Lower leg skin (tissue), 4 donors: ENCODE measurements around the gene MXI1. TPM values are rescaled to one million over a fixed set of nuclear protein-coding genes. Genes with fewer than 3 reads are reported as not detected.

Source experiments
- DNase-seq, 2 donors: peaks; one replicate each; pipeline ENCODE4 v3.0.0-alpha.2; 2019; ENCODE audit warnings: low spot score in 2 of 2
- H3K4me3 ChIP-seq: fragments of 200-600 bp; sonication (generic); 2 replicates; pipeline ENCODE4 v1.5.1; 2017; ENCODE audit warnings: mild to moderate bottlenecking, low read depth; ENCODE audit not compliant: poor library complexity, severe bottlenecking
- CTCF ChIP-seq, 3 donors: fragments of 450-650 bp; IDR thresholded peaks; one replicate each; pipeline ENCODE4 v1.5.1; 2016; ENCODE audit warnings: antibody characterized with exemption in 3 of 3, mild to moderate bottlenecking in 3 of 3, moderate library complexity in 2 of 3
- POLR2A ChIP-seq, 2 donors: fragments of 450-650 bp; IDR thresholded peaks; one replicate each; pipeline ENCODE4 v1.6.1; 2016 to 2017; ENCODE audit warnings: antibody characterized with exemption in 2 of 2, mild to moderate bottlenecking in 1 of 2, moderate library complexity in 1 of 2
- WGBS, 2 donors: methylation state at CpG; one replicate each; pipeline ENCODE4 v1.1.5; 2018; 5-methylcytosine and 5-hydroxymethylcytosine counted together
- intact Hi-C: fragments of 100-400 bp; cut with DNase I; formaldehyde crosslinking; loops from one replicate; pipeline ENCODE4 v1.15.0; 2023; ENCODE audit warnings: low total_unique reads
- total RNA-seq, 4 donors: library from RNA; depleted of rRNA; stranded (reverse); fragments of >200 nt; gene quantifications; one replicate each; pipeline ENCODE4 v1.1.0, GENCODE V29; 2016

The MXI1 gene
- total RNA-seq, 4 donors from 2014 or later = 83.9 to 112 (median 99.3) TPM

- peak in 1 of 2 donors; percentile 42 for DNase-seq
- 90 to 91% methylated on average over 2 of the region's 2 CpGs for WGBS, 2 donors
- intact Hi-C loops = no loop called here
- no peak overlapping the region for H3K4me3 ChIP-seq
- TF ChIP-seq POLR2A (IDR thresholded peaks at IDR 0.05) (no peak), CTCF (IDR thresholded peaks at IDR 0.05) (no peak)
Measured at GRCh38 chr10:110175406-110175805, 32.0 kb upstream of the MXI1 start.

- intact Hi-C loops = no loop called here
- DNase-seq = peak in 1 of 2 donors; percentile 62
- TF ChIP-seq POLR2A (IDR thresholded peaks at IDR 0.05) (no peak), CTCF (IDR thresholded peaks at IDR 0.05) (no peak)
- 53 to 59% methylated on average over 18 to 19 of the region's 19 CpGs for WGBS, 2 donors
- H3K4me3 ChIP-seq = no peak overlapping the region
Measured at GRCh38 chr10:110176141-110177030, 31.0 kb upstream of the MXI1 start.

- TF ChIP-seq CTCF (IDR thresholded peaks at IDR 0.05) = no peak
- no peak for TF ChIP-seq POLR2A (IDR thresholded peaks at IDR 0.05)
- 85 to 94% methylated on average over 7 of the region's 7 CpGs for WGBS, 2 donors
- intact Hi-C loops = no loop called here
- DNase-seq = peak in 1 of 2 donors; percentile 54
- H3K4me3 ChIP-seq = no peak overlapping the region
Measured at GRCh38 chr10:110179220-110179619, 28.2 kb upstream of the MXI1 start.

- no peak for TF ChIP-seq POLR2A (IDR thresholded peaks at IDR 0.05)
- TF ChIP-seq CTCF (IDR thresholded peaks at IDR 0.05) = no peak
- 90 to 91% methylated on average over 10 of the region's 10 CpGs for WGBS, 2 donors
- no peak overlapping the region for H3K4me3 ChIP-seq
- peak in 1 of 2 donors; percentile 32 for DNase-seq
- intact Hi-C loops = no loop called here
Measured at GRCh38 chr10:110181451-110181850, 26.0 kb upstream of the MXI1 start.

- no peak for DNase-seq
- intact Hi-C loops = no loop called here
- TF ChIP-seq CTCF (IDR thresholded peaks at IDR 0.05) = no peak
- no peak for TF ChIP-seq POLR2A (IDR thresholded peaks at IDR 0.05)
- no peak overlapping the region for H3K4me3 ChIP-seq
- 88 to 91% methylated on average over 5 of the region's 5 CpGs for WGBS, 2 donors
Measured at GRCh38 chr10:110181911-110182310, 25.5 kb upstream of the MXI1 start.
